ENCODE data around the gene AGMO. TPM values are rescaled to one million over a fixed set of nuclear protein-coding genes. Genes with fewer than 3 reads are reported as not detected.

Gene AGMO
- total RNA-seq, 1 donor from 2014 or later, result 1.2 TPM

DNA sequence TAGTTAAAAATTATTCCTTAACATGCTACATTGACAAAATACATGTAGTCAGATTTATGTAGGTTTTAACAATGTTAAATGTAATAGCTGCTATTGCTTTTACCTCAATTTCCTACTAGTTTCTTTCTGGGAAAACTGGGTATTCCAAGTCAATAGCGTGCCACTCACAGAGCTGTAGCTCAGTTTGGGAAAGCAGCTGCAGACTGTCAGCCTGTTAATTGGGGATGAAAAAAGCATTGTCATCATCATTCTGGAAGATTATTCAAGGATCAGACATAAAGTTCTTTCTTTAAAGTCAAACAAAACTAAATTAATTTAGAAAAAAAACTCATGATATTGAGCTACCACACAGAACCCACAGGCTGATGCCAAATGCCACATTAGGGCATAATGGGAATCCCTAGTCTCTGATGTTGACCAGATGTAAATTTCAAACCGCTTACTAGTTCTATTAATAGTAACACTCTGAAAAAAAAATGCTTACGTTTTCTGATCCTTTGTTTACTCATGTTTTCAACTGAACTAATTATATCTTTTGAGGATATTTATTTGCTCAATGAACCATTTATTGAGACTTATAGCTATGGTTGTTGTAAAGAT is 19.6 kb upstream of the AGMO start:
- TF ChIP-seq, protein P1, sequence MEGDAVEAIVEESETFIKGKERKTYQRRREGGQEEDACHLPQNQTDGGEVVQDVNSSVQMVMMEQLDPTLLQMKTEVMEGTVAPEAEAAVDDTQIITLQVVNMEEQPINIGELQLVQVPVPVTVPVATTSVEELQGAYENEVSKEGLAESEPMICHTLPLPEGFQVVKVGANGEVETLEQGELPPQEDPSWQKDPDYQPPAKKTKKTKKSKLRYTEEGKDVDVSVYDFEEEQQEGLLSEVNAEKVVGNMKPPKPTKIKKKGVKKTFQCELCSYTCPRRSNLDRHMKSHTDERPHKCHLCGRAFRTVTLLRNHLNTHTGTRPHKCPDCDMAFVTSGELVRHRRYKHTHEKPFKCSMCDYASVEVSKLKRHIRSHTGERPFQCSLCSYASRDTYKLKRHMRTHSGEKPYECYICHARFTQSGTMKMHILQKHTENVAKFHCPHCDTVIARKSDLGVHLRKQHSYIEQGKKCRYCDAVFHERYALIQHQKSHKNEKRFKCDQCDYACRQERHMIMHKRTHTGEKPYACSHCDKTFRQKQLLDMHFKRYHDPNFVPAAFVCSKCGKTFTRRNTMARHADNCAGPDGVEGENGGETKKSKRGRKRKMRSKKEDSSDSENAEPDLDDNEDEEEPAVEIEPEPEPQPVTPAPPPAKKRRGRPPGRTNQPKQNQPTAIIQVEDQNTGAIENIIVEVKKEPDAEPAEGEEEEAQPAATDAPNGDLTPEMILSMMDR (IDR thresholded peaks at IDR 0.05; ENCODE audit: partially characterized antibody, unreplicated experiment), result no peak
- no peaks in the 10 kb centered on the region for H3K4me1 Mint-ChIP-seq (ENCODE audit: low read depth, unreplicated experiment)
- no peak for DNase-seq
- H3K27me3 Mint-ChIP-seq (ENCODE audit: unreplicated experiment), result no peaks in the 10 kb centered on the region
- H3K9me3 Mint-ChIP-seq (ENCODE audit: unreplicated experiment), result peaks cover 2% of the 10 kb centered on the region
- no peak overlapping the region for H3K27ac Mint-ChIP-seq (ENCODE audit: unreplicated experiment)
- no peak overlapping the region for H3K4me3 Mint-ChIP-seq (ENCODE audit: unreplicated experiment)
- peaks cover 9% of the 10 kb centered on the region for H3K36me3 Mint-ChIP-seq (ENCODE audit: unreplicated experiment)

DNA sequence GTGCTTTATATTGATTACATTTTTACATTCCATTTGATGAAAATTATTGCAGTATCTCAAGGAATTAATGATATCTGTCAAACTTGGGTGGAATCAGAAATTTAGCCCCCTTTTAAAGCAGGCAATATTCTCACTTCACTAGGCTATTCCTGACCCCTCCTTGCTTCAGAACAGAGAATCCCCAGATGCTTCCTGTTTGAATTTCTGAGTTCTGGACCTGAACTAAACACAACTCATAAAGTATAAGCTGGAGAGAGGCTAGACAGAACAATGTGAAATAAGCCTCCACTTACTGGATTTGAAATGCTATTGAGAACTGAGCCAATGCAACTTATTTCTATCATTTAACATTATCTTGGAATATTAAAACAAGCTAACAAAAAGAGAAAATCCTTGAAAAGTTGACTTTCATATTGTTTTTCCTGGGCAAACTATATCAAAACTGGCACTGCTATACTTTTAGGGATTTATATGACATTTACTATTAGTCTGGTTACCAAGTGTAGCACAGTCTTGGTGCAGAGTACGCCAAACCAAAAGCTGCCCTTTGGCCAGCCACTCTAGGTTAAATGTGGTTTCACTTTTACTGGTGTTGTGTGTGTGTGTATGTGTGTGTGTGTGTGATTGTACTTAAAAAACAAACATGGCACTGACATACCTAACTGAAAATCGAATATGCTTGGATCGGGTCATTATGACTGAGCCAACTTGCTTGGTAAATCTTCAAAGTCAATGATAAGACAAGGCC is 19.0 kb upstream of the AGMO start:
- H3K4me3 Mint-ChIP-seq (ENCODE audit: unreplicated experiment), result no peak overlapping the region
- no peaks in the 10 kb centered on the region for H3K27me3 Mint-ChIP-seq (ENCODE audit: unreplicated experiment)
- TF ChIP-seq, protein P1 (IDR thresholded peaks at IDR 0.05; ENCODE audit: partially characterized antibody, unreplicated experiment), result no peak
- H3K36me3 Mint-ChIP-seq (ENCODE audit: unreplicated experiment), result peaks cover 8% of the 10 kb centered on the region
- H3K27ac Mint-ChIP-seq (ENCODE audit: unreplicated experiment), result no peak overlapping the region
- no peak for DNase-seq
- peaks cover 2% of the 10 kb centered on the region for H3K9me3 Mint-ChIP-seq (ENCODE audit: unreplicated experiment)
- H3K4me1 Mint-ChIP-seq (ENCODE audit: low read depth, unreplicated experiment), result no peaks in the 10 kb centered on the region

DNA sequence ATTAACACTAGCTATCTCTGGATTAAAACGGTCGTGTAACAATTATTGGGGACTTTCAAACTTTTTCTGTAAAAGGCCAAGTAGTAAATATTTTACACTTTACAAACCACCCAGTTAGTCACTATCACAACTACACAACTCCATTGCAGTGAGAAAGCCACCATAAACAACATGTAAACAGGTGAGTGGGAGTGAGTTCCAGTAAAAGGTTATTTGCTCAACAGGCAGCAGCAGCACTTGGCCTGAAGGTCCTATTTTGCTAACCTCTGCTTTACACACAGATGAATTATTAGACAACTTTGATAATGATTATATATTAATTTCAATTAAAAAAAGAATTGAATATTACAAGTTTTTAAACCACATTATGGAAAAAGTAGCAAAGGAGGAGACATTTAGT is 15.8 kb upstream of the AGMO start:
- Mint-ChIP-seq H3K36me3 (ENCODE audit: unreplicated experiment) (no peaks in the 10 kb centered on the region), H3K27ac (ENCODE audit: unreplicated experiment) (no peak overlapping the region), H3K9me3 (ENCODE audit: unreplicated experiment) (no peaks in the 10 kb centered on the region), H3K4me1 (ENCODE audit: low read depth, unreplicated experiment) (no peaks in the 10 kb centered on the region), H3K4me3 (ENCODE audit: unreplicated experiment) (no peak overlapping the region), H3K27me3 (ENCODE audit: unreplicated experiment) (no peaks in the 10 kb centered on the region)
- no peak for DNase-seq
- TF ChIP-seq, protein P1 (IDR thresholded peaks at IDR 0.05; ENCODE audit: partially characterized antibody, unreplicated experiment), result no peak

DNA sequence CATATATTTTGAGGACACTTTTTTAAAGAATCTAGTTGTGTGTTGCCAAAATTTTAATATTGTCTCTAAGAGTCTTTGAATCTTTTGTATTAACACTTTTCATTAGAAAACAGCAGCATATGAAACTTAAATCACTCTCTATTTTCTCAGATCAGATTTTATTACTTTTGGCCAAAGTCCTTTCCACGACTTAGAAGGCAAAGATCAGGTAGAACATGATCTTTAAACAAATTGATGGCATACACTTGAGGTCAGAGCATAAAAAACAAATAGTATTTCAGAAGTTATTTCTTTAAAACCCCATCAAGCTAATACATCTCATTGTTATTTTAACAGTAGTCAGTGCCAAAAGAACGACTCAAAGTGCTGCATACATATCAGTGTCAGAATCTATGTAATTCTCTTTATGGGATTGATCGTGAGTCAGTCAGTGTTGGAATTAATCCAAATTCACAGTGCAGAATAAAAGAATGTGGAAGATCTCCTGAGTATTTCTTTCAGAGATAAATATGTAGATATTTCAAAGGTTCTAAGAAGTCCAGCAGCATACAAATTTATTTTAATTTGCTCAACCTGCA is 9.6 kb upstream of the AGMO start:
- no peaks in the 10 kb centered on the region for H3K36me3 Mint-ChIP-seq (ENCODE audit: unreplicated experiment)

More for the DNA sequence above, 9.6 kb upstream of the AGMO start:
- Mint-ChIP-seq H3K9me3 (ENCODE audit: unreplicated experiment) (no peaks in the 10 kb centered on the region), H3K4me3 (ENCODE audit: unreplicated experiment) (no peak overlapping the region), H3K4me1 (ENCODE audit: low read depth, unreplicated experiment) (no peaks in the 10 kb centered on the region), H3K27me3 (ENCODE audit: unreplicated experiment) (no peaks in the 10 kb centered on the region), H3K27ac (ENCODE audit: unreplicated experiment) (no peak overlapping the region)
- no peak for DNase-seq
- TF ChIP-seq, protein P1 (IDR thresholded peaks at IDR 0.05; ENCODE audit: partially characterized antibody, unreplicated experiment), result no peak

All from glutamatergic neuron (in vitro differentiated cells).